KMS-11 (cell line): ENCODE results near the gene EGFL6.

Experiments
- H2AFZ ChIP-seq: fragments of 200-600 bp; sonication (generic); 2 replicates; pipeline ENCODE4 v1.6.1; 2016; ENCODE audit warnings: antibody characterized with exemption, mixed run types, low read depth
- H3K27ac ChIP-seq: fragments of 200-600 bp; sonication (generic); 2 replicates; pipeline ENCODE4 v1.6.1; 2016; ENCODE audit warnings: mild to moderate bottlenecking, mixed run types
- H3K27me3 ChIP-seq: fragments of 200-600 bp; sonication (generic); 2 replicates; pipeline ENCODE4 v1.6.1; 2017; ENCODE audit warnings: mild to moderate bottlenecking, low read depth, mixed run types, moderate library complexity; ENCODE audit not compliant: insufficient read depth
- H3K36me3 ChIP-seq: fragments of 200-600 bp; sonication (generic); 2 replicates; pipeline ENCODE4 v1.6.1; 2017; ENCODE audit warnings: mild to moderate bottlenecking, mixed run types; ENCODE audit not compliant: insufficient read depth
- H3K4me1 ChIP-seq: fragments of 200-600 bp; sonication (generic); 2 replicates; pipeline ENCODE4 v1.6.1; 2016; ENCODE audit warnings: mild to moderate bottlenecking, low read depth, mixed run types; ENCODE audit not compliant: poor library complexity, severe bottlenecking
- H3K4me2 ChIP-seq: fragments of 200-600 bp; sonication (generic); 2 replicates; pipeline ENCODE4 v1.7.0; 2016; ENCODE audit warnings: mild to moderate bottlenecking, mixed run types
- H3K4me3 ChIP-seq: fragments of 200-600 bp; sonication (generic); IDR thresholded peaks from 2 replicates; pipeline ENCODE4 v1.6.1; 2017; ENCODE audit warnings: low read depth, low read length, mixed read lengths; ENCODE audit not compliant: insufficient read depth
- H3K79me2 ChIP-seq: fragments of 200-600 bp; sonication (generic); 2 replicates; pipeline ENCODE4 v1.6.1; 2016; ENCODE audit warnings: low read depth, mixed run types; ENCODE audit not compliant: insufficient read depth
- H3K9ac ChIP-seq: fragments of 200-600 bp; sonication (generic); 2 replicates; pipeline ENCODE4 v1.6.1; 2016; ENCODE audit warnings: mild to moderate bottlenecking, mixed run types
- H4K20me1 ChIP-seq: fragments of 200-600 bp; sonication (generic); 2 replicates; pipeline ENCODE4 v1.6.1; 2016; ENCODE audit warnings: mild to moderate bottlenecking, mixed run types; ENCODE audit not compliant: insufficient read depth
- CTCF ChIP-seq: fragments of 200-600 bp; sonication (generic); conservative IDR thresholded peaks from 2 replicates; pipeline ENCODE4 v1.6.1; 2017; ENCODE audit warnings: low read depth, mild to moderate bottlenecking, antibody characterized with exemption, low read length, moderate library complexity, mixed read lengths

The EGFL6 gene

GRCh38 chrX:13569479-13570260, at the start of gene EGFL6:
TSS of gene EGFL6 (plus strand) at chrX:13569601. CDS start at chrX:13569862, 261 bp downstream.
- no peaks in the 10 kb centered on the region for H3K79me2 ChIP-seq
- no peak within 1 kb of the TSS for H3K4me2 ChIP-seq
- H3K9ac ChIP-seq, result no peak within 1 kb of the TSS
- no peaks in the 10 kb centered on the region for H3K27me3 ChIP-seq
- TF ChIP-seq CTCF, result no peak
- H3K4me3 ChIP-seq, result no peak within 1 kb of the TSS
- H2AFZ ChIP-seq, result no peak within 1 kb of the TSS
- H3K27ac ChIP-seq, result no peak within 1 kb of the TSS
- no peaks in the 10 kb centered on the region for H3K4me1 ChIP-seq
- H4K20me1 ChIP-seq, result no peaks in the 10 kb centered on the region
- no peaks in the 10 kb centered on the region for H3K36me3 ChIP-seq

- Histone ChIP-seq H3K27ac (no peak overlapping the region), H3K4me2 (no peak overlapping the region), H3K4me1 (peaks cover 22% of the 10 kb centered on the region), H3K36me3 (no peaks in the 10 kb centered on the region), H3K79me2 (no peaks in the 10 kb centered on the region), H3K27me3 (no peaks in the 10 kb centered on the region), H3K9ac (no peak overlapping the region), H3K4me3 (no peak overlapping the region), H4K20me1 (no peaks in the 10 kb centered on the region), H2AFZ (no peak overlapping the region)
- TF ChIP-seq CTCF, result no peak
Measured at GRCh38 chrX:13520351-13520750, 49.0 kb upstream of the EGFL6 start.

GRCh38 chrX:13520936-13521335, 48.5 kb upstream of the EGFL6 start:
- Histone ChIP-seq H3K9ac (no peak overlapping the region), H2AFZ (no peak overlapping the region), H3K79me2 (no peaks in the 10 kb centered on the region), H4K20me1 (no peaks in the 10 kb centered on the region), H3K4me3 (no peak overlapping the region), H3K4me1 (peaks cover 22% of the 10 kb centered on the region), H3K36me3 (no peaks in the 10 kb centered on the region), H3K27me3 (no peaks in the 10 kb centered on the region), H3K4me2 (no peak overlapping the region), H3K27ac (no peak overlapping the region)
- TF ChIP-seq CTCF, result no peak

GRCh38 chrX:13522811-13523210, 46.6 kb upstream of the EGFL6 start:
- H3K27me3 ChIP-seq, result no peaks in the 10 kb centered on the region
- no peak overlapping the region for H3K9ac ChIP-seq

More at GRCh38 chrX:13522811-13523210, 46.6 kb upstream of the EGFL6 start:
- Histone ChIP-seq H3K4me1 (peaks cover 22% of the 10 kb centered on the region), H3K79me2 (no peaks in the 10 kb centered on the region), H3K4me2 (peak overlapping the region; percentile 18; the same call in 1 of the 2 replicates), H3K27ac (no peak overlapping the region; the same call in 1 of the 2 replicates), H4K20me1 (no peaks in the 10 kb centered on the region), H3K36me3 (no peaks in the 10 kb centered on the region), H2AFZ (no peak overlapping the region), H3K4me3 (no peak overlapping the region)
- no peak for TF ChIP-seq CTCF
